ENCODE results near the gene LRMDA. TPM values are rescaled to one million over a fixed set of nuclear protein-coding genes. Genes with fewer than 3 reads are reported as not detected.

The LRMDA gene
- total RNA-seq, 1 donor from 2014 or later = 0.19 TPM

GRCh38 chr10:76491216-76491615 is 1059.8 kb downstream of the LRMDA start:
- Mint-ChIP-seq H3K36me3 (ENCODE audit: unreplicated experiment) (peaks cover 37% of the 10 kb centered on the region), H3K4me3 (ENCODE audit: unreplicated experiment) (no peak overlapping the region), H3K27ac (ENCODE audit: unreplicated experiment) (peak overlapping the region; percentile 73), H3K4me1 (ENCODE audit: unreplicated experiment) (peaks cover 25% of the 10 kb centered on the region), H3K27me3 (ENCODE audit: unreplicated experiment) (no peaks in the 10 kb centered on the region), H3K9me3 (ENCODE audit: unreplicated experiment) (peaks cover 53% of the 10 kb centered on the region)
- no peak for DNase-seq (ENCODE audit: extremely low spot score, unreplicated experiment)
- TF ChIP-seq CTCF (IDR thresholded peaks at IDR 0.05) = no peak

DNA sequence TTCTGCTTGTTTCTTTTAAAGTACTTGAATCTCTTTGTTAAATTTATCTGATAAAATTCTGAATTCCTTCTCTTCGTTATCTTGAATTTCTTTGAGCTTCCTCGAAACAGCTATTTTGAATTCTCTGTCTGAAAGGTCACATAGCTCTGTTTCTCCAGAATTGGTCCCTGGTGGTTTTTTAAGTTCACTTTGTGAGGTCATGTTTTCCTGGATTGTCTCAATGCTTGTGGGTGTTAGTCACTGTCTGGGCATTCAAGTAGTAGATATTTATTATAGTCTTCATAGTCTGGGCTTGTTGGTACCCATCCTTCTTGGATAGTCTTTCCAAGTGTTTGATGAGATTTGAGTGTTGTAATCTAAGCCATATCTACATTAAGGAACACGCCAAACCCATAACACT is 1060.6 kb downstream of the LRMDA start:
- H3K9me3 Mint-ChIP-seq (ENCODE audit: unreplicated experiment) = peaks cover 51% of the 10 kb centered on the region
- no peak overlapping the region for H3K4me3 Mint-ChIP-seq (ENCODE audit: unreplicated experiment)
- H3K27ac Mint-ChIP-seq (ENCODE audit: unreplicated experiment) = peak overlapping the region; percentile 73
- no peaks in the 10 kb centered on the region for H3K27me3 Mint-ChIP-seq (ENCODE audit: unreplicated experiment)
- TF ChIP-seq CTCF (IDR thresholded peaks at IDR 0.05) = no peak
- DNase-seq (ENCODE audit: extremely low spot score, unreplicated experiment) = no peak
- peaks cover 36% of the 10 kb centered on the region for H3K36me3 Mint-ChIP-seq (ENCODE audit: unreplicated experiment)
- H3K4me1 Mint-ChIP-seq (ENCODE audit: unreplicated experiment) = peaks cover 25% of the 10 kb centered on the region

DNA sequence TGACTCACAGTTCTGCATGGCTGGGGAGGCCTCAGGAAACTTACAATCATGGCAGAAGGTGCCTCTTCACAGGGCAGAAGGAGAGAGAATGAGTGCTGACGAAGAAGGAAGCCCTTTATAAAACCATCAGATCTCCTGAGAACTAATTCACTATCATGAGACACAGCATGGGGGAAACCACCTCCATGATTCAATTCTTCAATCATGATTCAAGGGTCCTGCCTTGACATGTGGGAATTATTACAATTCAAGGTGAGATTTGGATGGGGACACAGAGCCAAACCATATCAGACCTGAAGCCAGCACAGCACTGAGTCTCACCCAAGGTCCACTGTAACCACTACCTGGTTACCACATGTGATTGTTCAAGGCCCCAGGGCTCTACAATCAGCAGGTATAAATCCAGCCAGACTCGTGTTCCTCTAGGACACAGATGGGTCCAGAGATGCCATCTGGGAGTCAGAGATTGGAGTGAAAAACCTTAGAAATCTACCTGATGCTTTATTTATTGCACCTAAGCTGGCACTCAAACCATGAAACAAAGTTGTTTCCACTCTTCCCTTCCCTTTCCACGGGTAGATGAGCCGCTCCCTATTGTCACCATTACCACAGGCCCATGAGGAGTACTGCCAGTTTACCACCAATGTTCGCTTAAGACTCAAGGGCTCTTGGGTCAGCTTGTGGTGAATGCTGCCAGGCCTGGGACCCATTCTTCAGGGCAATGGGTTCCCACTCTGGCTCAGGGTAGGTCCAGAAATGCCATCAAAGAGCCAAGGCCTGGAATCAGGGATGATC is 1061.5 kb downstream of the LRMDA start:
- peaks cover 25% of the 10 kb centered on the region for H3K4me1 Mint-ChIP-seq (ENCODE audit: unreplicated experiment)
- no peaks in the 10 kb centered on the region for H3K27me3 Mint-ChIP-seq (ENCODE audit: unreplicated experiment)
- peaks cover 45% of the 10 kb centered on the region for H3K9me3 Mint-ChIP-seq (ENCODE audit: unreplicated experiment)
- no peak overlapping the region for H3K4me3 Mint-ChIP-seq (ENCODE audit: unreplicated experiment)
- H3K36me3 Mint-ChIP-seq (ENCODE audit: unreplicated experiment) = peaks cover 31% of the 10 kb centered on the region
- peak overlapping the region; percentile 73 for H3K27ac Mint-ChIP-seq (ENCODE audit: unreplicated experiment)
- no peak for DNase-seq (ENCODE audit: extremely low spot score, unreplicated experiment)
- no peak for TF ChIP-seq CTCF (IDR thresholded peaks at IDR 0.05)

DNA sequence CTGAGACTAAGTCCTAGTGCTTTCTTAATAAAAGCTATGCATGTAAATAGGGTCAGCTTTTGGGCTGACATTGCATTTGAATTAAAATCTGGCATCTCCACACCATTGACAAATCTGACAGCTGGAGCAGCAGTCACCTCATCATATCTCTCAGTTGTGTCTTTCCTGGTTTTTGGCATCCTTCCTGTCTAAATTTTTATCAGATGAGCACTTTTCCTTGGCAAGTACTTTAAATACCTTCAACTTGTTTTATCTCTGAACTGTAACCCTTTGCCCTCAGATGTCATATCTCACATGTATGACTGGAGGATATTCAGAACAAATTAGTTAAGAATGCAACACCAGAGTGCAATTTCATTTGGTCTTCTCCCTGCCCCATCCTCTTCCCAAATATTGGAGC is 1066.2 kb downstream of the LRMDA start:
- peaks cover 27% of the 10 kb centered on the region for H3K36me3 Mint-ChIP-seq (ENCODE audit: unreplicated experiment)
- DNase-seq (ENCODE audit: extremely low spot score, unreplicated experiment) = no peak
- H3K4me1 Mint-ChIP-seq (ENCODE audit: unreplicated experiment) = peaks cover 2% of the 10 kb centered on the region
- peaks cover 25% of the 10 kb centered on the region for H3K9me3 Mint-ChIP-seq (ENCODE audit: unreplicated experiment)
- no peak overlapping the region for H3K4me3 Mint-ChIP-seq (ENCODE audit: unreplicated experiment)
- H3K27me3 Mint-ChIP-seq (ENCODE audit: unreplicated experiment) = no peaks in the 10 kb centered on the region
- no peak for TF ChIP-seq CTCF (IDR thresholded peaks at IDR 0.05)
- no peak overlapping the region for H3K27ac Mint-ChIP-seq (ENCODE audit: unreplicated experiment)

GRCh38 chr10:76504823-76505222 is 1073.4 kb downstream of the LRMDA start:
- TF ChIP-seq CTCF (IDR thresholded peaks at IDR 0.05) = no peak
- peaks cover 29% of the 10 kb centered on the region for H3K36me3 Mint-ChIP-seq (ENCODE audit: unreplicated experiment)
- peaks cover 59% of the 10 kb centered on the region for H3K9me3 Mint-ChIP-seq (ENCODE audit: unreplicated experiment)
- H3K4me1 Mint-ChIP-seq (ENCODE audit: unreplicated experiment) = peaks cover 4% of the 10 kb centered on the region
- no peak overlapping the region for H3K4me3 Mint-ChIP-seq (ENCODE audit: unreplicated experiment)
- no peak for DNase-seq (ENCODE audit: extremely low spot score, unreplicated experiment)
- H3K27ac Mint-ChIP-seq (ENCODE audit: unreplicated experiment) = no peak overlapping the region
- no peaks in the 10 kb centered on the region for H3K27me3 Mint-ChIP-seq (ENCODE audit: unreplicated experiment)
